ENCODE data around the gene SLITRK2.

The SLITRK2 gene, protein sequence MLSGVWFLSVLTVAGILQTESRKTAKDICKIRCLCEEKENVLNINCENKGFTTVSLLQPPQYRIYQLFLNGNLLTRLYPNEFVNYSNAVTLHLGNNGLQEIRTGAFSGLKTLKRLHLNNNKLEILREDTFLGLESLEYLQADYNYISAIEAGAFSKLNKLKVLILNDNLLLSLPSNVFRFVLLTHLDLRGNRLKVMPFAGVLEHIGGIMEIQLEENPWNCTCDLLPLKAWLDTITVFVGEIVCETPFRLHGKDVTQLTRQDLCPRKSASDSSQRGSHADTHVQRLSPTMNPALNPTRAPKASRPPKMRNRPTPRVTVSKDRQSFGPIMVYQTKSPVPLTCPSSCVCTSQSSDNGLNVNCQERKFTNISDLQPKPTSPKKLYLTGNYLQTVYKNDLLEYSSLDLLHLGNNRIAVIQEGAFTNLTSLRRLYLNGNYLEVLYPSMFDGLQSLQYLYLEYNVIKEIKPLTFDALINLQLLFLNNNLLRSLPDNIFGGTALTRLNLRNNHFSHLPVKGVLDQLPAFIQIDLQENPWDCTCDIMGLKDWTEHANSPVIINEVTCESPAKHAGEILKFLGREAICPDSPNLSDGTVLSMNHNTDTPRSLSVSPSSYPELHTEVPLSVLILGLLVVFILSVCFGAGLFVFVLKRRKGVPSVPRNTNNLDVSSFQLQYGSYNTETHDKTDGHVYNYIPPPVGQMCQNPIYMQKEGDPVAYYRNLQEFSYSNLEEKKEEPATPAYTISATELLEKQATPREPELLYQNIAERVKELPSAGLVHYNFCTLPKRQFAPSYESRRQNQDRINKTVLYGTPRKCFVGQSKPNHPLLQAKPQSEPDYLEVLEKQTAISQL

DNA sequence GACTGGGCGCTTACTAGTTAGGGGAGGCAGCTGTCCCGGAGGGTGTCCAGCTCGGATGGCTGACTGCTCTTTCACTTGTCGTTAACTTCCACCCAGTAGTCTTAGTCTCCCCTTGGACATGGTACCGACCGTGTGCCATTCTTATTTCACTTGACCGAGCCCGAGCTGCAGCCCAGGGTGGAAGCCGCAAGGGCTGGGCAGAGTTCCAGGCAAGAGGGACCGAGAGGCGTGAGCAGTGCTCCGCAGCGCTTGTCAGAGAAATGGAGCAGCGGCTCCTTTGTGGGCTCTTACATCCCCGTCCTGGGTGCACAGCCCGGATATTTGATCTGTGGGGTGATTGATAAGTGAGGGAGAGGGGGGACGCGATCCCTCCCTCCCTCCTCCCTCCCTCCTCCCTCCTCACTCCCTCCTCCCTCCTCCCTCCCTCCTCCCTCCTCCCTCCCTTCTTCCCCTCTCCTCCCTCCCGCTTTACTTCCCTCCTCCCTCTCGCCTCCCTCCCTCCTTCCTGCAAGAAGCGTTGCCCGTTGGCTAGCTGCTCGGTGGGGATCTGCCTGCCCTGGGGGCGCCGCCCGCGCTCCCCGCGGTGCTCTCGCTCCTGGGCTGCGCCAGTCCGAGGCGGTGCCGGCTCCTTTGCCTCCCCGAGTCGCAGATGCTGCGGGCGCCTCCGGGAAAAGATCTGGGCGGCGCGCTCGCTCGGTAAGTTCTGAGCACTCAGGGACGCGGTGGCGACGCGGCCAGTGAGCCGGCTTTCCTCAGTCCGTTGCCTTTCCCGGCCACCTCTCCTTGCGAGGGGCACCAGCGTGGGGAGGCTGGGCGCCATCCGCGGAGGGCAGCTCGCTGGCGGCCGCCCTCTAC is at the start of gene SLITRK2:
SLITRK2 (plus strand) TSS at position 499 of the 855 bp plus-strand sequence. CDS start 4,597 bp downstream, outside the sequence.
- DNase-seq (ENCODE audit: low read depth in 2 of 2), result no peak

DNA sequence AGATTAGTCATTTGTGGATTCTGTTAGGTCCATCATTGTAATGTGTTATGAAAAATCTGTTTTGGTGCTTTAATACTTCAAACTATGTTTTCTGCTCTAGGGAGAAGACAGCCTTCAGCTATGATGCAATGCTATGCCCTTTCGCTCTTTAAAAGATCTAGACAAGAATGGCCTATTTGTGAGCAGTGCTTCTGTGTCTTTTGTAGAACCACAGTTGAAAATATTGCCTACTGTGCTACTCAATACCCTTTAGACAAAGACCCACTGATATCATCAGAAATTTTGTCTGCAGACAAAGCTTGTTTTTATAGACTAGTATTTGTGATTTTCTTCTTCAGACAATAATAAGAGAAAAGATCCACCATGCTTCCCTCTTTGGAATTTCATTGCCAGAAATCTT is 44.6 kb upstream of the SLITRK2 start:
- DNase-seq (ENCODE audit: low read depth in 2 of 2), result no peak

DNA sequence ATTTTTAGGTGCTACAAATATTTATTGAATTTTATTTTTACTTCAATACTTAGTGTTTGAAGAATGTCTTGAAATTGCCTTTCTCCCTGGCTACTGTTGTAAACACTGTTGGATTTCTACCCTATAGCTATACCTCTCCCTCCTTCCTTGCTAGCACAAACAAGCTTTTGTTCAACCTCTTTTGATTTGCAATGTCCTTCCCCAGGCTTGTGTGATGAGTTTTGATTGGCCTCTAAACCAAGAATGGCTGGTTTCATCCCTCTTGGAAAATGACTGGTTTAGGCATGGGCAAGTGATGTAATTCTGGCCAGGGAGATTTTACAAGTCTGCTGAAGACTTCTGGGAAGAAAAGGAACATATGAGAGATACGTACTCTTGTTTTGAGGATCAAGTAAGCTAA is 25.3 kb upstream of the SLITRK2 start:
- no peak for DNase-seq (ENCODE audit: low read depth in 2 of 2)

DNA sequence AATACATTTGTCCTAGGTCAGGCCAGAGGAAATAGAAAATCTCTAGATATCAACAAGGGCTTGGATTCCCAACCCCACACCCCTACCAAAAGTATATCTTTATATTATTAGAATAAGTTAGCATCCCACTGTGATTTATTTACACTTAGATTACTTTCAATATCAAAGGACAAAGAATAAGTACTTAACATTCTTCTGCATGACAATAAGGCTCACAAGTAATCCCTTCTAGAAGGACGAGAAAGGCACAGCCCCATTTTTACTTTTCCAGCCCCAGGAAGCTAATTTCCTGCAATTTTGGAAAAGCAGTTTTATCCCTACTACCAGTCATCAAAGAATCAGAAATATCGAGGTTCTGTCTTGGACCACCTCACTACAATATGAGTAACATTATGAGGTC is 14.1 kb upstream of the SLITRK2 start:
- DNase-seq (ENCODE audit: low read depth in 2 of 2), result no peak

DNA sequence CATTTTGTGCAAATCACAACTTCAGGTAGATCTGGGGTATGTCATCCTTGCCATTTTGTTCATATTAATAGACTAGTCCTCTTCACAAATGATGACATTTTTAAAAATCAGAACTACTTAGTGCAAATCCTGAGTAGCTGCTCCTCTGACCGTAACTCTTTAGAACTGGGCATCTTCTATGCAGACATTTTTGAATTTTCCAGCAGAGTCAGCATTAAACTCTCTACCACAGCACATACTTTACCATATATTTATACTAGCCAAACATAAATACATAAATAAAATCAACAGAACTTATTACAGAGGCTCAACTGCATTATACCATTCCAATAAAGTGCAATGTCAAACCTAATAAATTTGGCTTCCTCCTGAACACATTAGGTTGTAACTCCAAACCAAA is 4.5 kb upstream of the SLITRK2 start:
- no peak for DNase-seq (ENCODE audit: low read depth in 2 of 2)

DNA sequence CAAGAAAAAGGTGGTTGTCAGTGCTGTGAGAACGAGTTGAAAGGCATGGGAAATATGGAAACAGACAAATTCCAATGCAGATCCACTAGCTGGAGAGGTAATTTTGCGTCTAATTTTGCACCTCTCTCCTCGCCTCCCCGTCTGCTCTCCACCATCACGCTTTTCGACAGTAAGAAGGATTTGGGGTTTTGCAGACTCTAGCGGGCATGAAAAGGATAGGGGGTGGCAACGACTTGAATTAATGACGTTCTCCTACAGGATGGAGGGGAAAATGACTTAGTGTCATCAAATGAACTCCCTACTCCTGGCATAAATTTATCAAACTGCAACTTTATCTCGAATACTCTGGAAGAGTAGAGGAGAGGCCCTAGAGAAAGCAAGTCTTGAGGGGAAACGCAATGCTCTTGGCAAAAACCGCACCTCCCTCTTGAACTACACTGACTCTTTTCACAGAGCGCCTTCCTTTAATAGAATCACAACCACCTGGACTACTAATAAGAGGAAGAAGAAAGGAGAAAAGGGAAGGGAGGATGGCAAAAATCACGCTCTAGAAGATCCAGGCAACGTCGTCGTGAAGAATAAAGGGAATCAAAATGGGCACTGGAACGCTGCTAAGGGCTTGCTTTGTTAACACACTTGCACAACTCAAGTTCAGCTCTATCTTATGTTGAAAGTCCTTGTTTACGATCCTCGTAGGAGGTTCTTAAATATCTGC is 871 bp upstream of the SLITRK2 start:
- DNase-seq (ENCODE audit: low read depth in 2 of 2), result no peak

DNA sequence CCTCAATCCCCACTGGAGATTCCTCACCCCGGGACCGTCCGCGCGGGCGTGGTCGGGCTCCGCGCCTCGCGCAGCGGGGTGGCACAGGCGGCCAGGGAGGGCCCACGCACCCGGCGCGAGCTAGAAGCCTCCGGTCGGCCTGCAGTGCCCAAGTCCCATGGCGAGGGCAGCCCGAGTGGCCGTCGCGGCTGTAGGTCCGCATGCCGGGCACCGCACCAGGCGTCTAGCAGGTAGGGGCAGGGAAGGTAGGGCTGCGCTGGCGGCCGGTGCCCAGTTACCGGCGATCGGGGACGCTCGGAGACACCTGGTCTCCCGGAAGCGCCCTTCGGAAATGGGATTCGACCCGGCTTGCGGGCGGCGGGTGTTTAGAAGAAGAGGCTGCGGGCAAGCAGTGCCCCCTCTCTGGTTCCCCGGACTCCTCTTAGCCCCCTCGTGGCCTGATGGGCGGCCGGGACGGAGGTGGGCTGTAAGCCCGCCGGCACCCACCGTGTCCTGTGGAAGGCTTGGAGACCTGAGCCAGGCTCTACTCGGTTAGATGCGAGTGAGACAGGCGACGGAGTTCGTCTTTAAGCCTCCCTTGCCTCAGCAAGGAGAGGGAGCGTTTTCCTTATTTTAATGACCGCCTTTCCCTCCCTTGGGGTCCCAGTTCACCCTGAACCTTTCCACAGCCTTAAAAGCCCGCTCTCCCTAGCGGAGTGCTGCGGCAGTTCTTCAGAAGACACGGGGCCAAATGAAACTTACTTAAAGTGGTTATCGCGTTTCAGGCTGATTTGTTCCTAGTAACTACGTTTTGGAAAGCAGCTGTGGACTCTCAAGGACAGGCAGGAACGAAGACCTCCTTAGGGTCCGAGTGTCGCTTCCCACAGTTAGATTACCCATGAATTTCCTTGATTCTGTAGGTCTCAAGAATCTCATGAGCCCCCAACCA is 821 bp downstream of the SLITRK2 start:
- DNase-seq (ENCODE audit: low read depth in 2 of 2), result no peak

DNA sequence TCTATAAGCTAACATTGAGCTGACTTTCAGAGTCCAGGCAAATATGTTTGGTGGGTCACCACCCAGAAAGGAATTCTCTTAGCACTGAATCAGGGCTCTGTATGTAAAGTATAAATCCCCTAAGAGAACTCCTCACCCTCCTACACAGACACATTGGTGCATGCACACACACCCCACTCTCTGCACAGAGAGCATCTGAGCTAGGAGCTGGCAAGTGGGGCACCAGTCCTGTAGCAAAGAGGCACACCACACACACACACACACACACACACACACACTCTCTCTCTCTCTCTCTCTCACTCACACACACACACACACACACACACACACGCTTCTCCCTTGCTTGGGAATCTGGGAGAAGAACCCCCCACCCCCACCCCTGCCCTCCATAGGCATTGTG is 3.2 kb downstream of the SLITRK2 start:
- DNase-seq (ENCODE audit: low read depth in 2 of 2), result no peak

DNA sequence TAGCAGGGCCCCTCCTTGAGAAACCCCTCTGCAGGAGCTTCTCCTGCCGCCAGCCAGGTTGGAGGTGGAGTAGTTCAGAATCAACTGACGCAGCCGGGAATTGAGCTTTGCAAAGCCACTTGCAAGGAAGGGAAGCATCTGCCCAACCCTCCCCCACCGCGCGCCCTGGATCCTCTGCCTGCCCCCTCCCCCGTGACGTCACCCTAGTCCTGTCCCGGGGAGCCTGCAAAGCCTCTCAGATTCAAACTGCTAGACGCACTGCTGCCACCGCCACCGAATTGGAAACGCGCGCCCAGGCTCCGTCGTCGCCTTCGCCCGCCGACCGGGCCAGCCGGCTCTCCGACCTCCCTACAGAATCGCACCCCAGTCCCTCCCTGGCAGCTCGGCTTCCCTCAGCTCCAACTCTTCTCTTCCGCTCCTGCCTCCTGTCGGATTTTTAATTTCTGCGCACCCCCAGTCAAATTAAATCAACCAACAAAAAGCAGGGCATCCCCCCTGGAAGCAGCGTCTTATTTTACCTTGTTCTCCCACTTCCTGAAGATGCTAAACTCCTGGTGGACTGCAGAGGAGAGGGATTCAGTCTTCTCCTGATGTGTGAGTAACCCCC is 3.8 kb downstream of the SLITRK2 start:
- no peak for DNase-seq (ENCODE audit: low read depth in 2 of 2)

DNA sequence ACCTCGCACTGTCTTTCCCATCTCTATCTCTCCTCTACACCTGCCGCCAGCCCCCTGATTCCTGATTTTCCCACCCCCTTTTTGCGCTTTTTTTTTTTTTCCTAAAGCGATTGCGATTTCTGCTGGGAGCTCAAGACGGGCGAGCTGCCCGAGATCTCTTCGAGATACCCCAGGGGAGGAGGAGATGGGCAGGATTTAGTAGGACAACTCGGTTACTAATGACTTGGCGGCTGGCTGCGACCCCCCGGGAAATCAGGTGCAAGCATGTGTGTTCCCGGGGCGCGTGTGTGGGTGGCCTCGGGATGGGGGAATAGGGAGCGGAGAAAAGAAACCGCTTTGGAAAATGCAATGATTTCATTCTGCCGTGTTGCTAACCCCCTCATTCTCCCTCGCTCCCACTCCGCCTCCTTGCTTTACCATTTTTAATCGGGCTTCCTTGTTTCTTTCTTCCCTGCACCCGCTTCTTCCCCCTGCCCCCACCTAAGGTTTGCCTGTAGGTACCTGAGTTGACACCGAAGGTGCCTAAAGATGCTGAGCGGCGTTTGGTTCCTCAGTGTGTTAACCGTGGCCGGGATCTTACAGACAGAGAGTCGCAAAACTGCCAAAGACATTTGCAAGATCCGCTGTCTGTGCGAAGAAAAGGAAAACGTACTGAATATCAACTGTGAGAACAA is 4.4 kb downstream of the SLITRK2 start:
- DNase-seq (ENCODE audit: low read depth in 2 of 2), result no peak

DNA sequence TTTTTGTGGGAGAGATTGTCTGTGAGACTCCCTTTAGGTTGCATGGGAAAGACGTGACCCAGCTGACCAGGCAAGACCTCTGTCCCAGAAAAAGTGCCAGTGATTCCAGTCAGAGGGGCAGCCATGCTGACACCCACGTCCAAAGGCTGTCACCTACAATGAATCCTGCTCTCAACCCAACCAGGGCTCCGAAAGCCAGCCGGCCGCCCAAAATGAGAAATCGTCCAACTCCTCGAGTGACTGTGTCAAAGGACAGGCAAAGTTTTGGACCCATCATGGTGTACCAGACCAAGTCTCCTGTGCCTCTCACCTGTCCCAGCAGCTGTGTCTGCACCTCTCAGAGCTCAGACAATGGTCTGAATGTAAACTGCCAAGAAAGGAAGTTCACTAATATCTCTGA is 5.5 kb downstream of the SLITRK2 start:
- no peak for DNase-seq (ENCODE audit: low read depth in 2 of 2)

DNA sequence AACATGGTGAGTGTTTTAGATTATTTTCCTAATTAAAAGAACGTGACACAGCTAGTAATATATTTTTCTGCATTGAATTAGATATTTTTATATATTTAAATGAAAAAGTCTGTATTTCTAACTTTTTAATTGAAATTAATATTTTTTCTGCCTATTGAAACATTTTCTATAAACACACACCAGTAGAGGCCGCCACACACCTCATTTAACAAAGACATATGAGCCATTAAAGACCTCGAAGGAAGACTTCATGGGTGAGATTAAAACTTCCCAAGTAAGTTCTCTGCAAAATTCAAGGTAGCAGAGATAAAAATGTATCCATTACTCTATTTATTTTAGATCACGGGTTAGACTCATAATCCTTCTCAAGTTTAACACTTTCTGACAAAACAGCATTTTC is 8.3 kb downstream of the SLITRK2 start:
- no peak for DNase-seq (ENCODE audit: low read depth in 2 of 2)

DNA sequence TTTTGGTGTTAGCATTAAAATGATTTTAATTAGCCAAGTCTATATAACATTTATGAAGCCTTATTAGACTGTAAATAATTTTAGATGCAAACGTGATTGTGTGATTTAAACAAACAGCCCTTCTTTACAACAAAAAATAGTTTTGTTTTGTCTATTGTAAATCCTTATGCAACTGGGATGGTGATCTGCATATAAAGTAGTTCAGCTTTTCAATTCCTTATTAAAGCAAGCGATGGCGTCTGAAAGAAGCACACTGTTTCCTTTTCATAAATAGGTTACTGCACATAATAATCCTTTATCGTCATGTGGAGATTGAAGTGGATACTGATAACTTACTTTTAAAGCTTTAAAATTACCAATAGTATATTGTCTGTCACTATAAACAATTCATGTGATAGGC is 8.8 kb downstream of the SLITRK2 start:
- no peak for DNase-seq (ENCODE audit: low read depth in 2 of 2)

DNA sequence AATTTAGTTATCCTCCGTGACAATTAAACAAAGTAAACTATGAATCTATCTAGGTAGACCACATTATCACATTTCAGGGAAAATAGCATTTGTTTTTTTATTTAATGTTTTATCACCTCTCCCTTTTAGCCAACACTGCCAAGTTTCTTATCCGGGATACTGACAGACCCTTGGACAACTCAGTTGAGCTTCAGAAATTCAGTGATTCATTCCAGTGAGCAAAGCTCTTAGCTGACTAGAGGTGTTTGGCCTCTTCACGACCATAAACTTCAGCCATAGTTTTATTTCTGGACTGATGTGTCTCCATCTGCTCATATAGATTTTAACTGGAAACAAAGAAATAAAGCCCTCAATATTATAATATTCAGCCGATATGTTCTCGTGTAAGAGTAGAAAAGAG is 15.2 kb downstream of the SLITRK2 start:
- no peak for DNase-seq (ENCODE audit: low read depth in 2 of 2)

DNA sequence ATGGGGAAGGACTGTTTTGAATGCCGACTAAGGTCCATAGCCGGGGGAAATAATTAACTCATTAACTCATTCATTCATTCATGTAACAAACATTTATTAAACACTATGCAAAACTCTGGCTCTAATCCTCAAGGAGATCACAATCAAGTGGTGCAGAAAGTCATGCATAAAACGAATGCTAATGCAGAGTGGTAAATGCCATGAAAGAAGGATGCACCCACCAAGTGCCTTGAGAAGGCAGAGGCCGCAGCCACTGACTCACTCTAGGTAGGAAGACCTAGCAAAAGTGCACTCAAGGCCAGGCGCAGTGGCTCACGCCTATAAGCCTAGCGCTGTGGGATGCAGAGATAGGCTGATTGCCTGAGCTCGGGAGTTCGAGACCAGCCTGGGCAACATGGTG is 22.9 kb downstream of the SLITRK2 start:
- DNase-seq (ENCODE audit: low read depth in 2 of 2), result no peak

DNA sequence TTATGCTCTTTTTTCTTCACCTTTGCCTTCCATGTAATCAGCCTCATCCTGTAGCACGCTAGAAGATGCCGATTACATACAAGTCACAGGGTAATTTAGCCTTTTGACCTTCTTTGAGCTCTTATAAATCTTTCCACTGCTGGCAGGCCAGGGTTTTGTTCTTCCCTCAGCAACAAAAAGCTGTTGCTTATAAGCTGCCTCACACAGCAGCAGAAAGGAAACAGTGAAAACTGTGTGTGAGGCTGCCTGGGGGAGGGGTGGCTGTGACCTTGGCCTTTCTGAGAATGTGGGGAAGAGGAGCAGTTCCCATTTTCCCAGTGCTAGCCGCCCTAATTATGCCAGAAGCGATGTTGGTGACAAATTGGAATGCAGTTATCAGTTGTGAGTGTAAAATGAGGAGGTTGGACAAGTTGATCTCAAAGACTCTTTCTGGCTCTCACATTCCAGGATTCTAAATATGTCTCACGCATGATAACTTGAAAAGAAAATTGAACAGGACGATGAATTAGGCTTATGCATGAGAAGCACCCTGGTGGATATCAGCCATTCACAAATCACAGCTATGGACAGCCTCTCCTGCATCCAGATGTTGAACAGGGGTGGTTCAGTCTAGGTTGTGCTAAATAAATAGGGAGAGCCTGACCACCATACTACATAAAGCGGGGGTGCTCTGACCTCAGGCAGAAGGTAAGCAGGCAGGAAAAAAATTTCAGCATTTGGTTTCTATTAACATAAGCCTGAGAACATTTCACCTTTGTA is 25.7 kb downstream of the SLITRK2 start:
- DNase-seq (ENCODE audit: low read depth in 2 of 2), result no peak

DNA sequence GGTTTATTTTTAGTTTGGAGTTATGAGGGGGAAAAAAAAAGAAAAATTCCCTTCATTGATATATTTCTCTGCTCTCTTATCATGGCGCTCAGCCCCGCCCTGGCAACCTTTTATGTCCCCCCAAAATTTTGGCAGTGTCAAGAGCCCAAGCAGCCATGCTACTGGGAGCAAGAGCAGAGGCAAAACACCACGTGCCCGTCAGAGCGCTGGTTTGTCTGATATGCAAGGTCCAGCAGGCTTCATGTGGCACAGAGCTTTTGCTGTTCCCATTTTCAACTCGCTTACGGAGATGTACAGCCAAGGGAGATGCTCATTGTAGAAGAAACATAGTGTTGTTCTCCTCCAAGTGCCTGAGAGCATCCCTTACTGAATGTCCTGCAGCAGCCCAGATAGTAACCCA is 27.3 kb downstream of the SLITRK2 start:
- DNase-seq (ENCODE audit: low read depth in 2 of 2), result no peak

DNA sequence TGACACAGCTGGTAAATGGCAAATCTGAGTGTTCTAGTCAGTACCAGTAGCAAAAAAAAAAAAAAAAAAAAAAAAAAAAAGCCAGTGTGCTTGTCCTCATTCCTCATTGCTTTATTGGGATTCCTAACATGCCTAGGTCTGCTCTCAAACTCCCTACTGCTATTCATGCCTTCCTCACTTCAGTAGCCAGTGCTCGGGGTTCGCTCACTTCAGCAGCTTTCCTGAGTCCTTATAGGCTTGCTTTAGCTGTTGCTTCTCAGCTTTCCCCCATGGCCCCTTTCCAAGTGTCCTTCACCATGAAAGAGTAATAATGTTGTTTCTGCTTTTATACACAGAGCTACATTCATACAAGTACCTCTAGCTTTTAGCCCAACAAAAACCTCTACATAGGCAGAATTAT is 30.8 kb downstream of the SLITRK2 start:
- DNase-seq (ENCODE audit: low read depth in 2 of 2), result no peak

DNA sequence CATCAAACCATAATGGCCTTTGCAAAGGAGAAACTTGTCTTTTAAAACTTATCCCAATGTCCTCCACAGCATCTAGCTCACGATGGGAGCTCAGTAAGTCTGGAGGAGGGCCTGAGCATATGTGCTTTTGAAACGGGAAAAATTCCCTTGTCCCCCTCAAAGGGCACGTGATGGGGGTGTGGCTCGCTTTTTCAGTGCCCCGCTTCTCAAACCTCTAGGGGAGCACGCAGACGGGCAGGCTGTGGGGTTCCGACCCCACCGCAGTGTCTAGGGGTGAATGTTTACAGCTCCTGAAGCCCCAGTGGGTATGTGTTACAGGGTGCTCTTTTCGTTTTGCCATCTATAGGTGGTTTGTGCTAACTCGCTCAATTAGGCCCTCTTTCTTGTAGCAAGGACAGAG is 31.2 kb downstream of the SLITRK2 start:
- DNase-seq (ENCODE audit: low read depth in 2 of 2), result no peak
